ENCODE results near the gene MACROD2.

Gene MACROD2

GRCh38 chr20:15030826-15031225 is 1035.5 kb downstream of the MACROD2 start:
- DNase-seq = no peak

- DNase-seq = no peak
Observed at GRCh38 chr20:15031546-15032351, 1036.4 kb downstream of the MACROD2 start.

GRCh38 chr20:15032352-15032622 is 1037.0 kb downstream of the MACROD2 start:
- no peak for DNase-seq

- no peak for DNase-seq
Observed at GRCh38 chr20:15033269-15033668, 1038.0 kb downstream of the MACROD2 start.

GRCh38 chr20:15033891-15034290 is 1038.6 kb downstream of the MACROD2 start:
- DNase-seq = no peak

GRCh38 chr20:15036948-15037347 is 1041.6 kb downstream of the MACROD2 start:
- no peak for DNase-seq

GRCh38 chr20:15039088-15039752 is 1043.9 kb downstream of the MACROD2 start:
- DNase-seq = no peak

- no peak for DNase-seq
Observed at GRCh38 chr20:15042723-15043122, 1047.4 kb downstream of the MACROD2 start.

GRCh38 chr20:15045246-15045645 is 1049.9 kb downstream of the MACROD2 start:
- DNase-seq = no peak

GRCh38 chr20:15047042-15047441 is 1051.7 kb downstream of the MACROD2 start:
- DNase-seq = no peak

- no peak for DNase-seq
Observed at GRCh38 chr20:15047601-15048000, 1052.3 kb downstream of the MACROD2 start.

GRCh38 chr20:15056246-15056645 is 1060.9 kb downstream of the MACROD2 start:
- DNase-seq = no peak

- no peak for DNase-seq
Observed at GRCh38 chr20:15058841-15059240, 1063.5 kb downstream of the MACROD2 start.

- DNase-seq = no peak
Observed at GRCh38 chr20:15059438-15059837, 1064.1 kb downstream of the MACROD2 start.

GRCh38 chr20:15060265-15061060 is 1065.1 kb downstream of the MACROD2 start:
- no peak for DNase-seq

GRCh38 chr20:15061061-15061430 is 1065.7 kb downstream of the MACROD2 start:
- no peak for DNase-seq

GRCh38 chr20:15061955-15062354 is 1066.6 kb downstream of the MACROD2 start:
- no peak for DNase-seq

- DNase-seq = no peak
Observed at GRCh38 chr20:15063081-15063480, 1067.8 kb downstream of the MACROD2 start.

GRCh38 chr20:15064741-15065140 is 1069.4 kb downstream of the MACROD2 start:
- no peak for DNase-seq

- DNase-seq = no peak
Observed at GRCh38 chr20:15065794-15066193, 1070.5 kb downstream of the MACROD2 start.

GRCh38 chr20:15068486-15068885 is 1073.2 kb downstream of the MACROD2 start:
- no peak for DNase-seq

- DNase-seq = no peak
Observed at GRCh38 chr20:15069355-15069754, 1074.0 kb downstream of the MACROD2 start.

GRCh38 chr20:15071085-15071808 is 1075.9 kb downstream of the MACROD2 start:
- no peak for DNase-seq

Data from central memory CD4-positive, alpha-beta T cell (primary cell).